ENCODE results near the gene IRF5.
"Not testable (repeated sequence)": the region's sequence is repeated elsewhere in the genome, so short reads cannot be mapped to it uniquely, and the experiment has no call there.

The IRF5 gene

GRCh38 chr7:128940494-128941322 lies 3.0 kb downstream of the IRF5 start:
- no peak for DNase-seq

DNA sequence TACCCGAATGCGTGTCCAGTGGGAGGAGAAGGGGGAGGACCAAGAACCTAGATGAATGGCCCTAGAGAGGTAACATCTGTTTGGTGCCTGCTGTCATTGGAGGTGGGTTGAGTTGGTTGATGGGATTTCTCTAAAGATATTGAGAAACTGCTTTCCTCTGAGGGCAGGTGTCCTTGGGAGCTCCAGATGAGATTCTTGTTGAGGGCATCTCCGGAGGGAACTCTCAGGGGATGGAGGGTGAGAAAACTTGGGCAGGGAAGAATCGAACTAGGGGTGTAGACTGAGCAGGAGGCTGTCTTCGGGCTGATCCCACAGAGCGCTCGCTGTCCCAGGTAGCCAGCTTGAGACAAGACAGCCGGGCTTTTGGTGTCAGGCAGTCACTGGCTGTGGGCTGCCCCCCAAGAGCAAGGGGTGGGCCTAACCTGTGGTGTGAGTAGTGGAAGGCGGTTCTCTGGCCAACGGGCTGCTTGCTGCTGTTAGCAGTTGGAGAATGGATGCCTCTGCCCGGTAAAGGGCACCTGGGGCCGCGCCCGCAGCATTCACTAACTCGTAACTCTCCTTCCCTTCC lies 3.7 kb downstream of the IRF5 start:
- no peak for DNase-seq

GRCh38 chr7:128941946-128942526 lies 4.3 kb downstream of the IRF5 start:
- no peak for DNase-seq

DNA sequence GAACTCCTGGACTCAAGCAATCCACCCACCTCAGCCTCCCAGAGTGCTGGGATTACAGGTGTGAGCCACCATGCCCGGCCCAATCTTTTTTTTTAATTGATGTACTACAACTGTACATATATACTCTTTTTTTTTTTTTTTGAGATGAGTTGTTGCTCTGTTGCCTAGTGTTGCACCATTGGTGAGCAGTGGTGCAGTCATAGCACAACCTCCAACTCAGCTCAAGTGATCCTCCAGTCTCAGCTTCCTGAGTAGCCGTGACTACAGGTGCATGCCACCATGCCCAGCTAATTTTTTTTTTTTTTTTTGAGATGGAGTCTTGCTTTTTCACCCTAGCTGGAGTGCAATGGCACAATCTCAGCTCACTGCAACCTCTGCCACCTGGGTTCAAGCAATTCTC lies 5.5 kb downstream of the IRF5 start:
- not testable (repeated sequence) for DNase-seq

DNA sequence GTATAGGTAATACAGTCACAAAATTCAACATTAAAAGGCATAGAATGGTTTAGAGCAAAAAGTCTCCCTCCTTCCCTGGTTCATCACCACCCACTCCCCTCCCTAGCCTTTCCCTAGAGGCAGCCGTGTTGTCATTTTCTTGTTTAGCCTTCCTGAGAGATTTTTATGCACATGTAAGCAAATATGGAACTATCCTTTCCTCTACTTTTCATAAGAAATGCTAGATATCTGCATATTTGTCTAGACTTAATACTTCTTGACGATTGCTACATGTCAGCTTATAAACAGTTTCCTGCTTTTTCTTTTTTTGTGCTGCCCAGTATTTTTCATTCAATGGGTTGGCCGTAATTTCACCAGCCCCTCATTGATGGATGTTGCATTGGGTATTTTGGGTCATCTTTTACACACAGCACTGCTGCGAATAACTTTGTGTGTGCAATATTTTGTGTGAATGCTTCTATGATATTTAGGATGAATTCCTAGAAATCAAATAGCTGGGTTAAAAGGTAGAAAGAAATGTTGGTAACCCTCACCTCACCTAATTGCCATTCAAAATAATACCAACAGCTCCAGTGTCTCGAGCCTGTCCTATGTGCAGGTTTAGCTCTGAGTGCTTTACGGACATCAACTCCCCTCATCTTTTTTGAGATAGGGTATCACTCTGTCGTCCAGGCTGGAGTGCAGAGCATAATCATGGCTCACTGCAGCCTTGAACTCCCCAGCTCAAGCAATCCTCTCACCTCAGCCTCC lies 6.9 kb downstream of the IRF5 start:
- no peak for DNase-seq

GRCh38 chr7:128945668-128946366 lies 8.1 kb downstream of the IRF5 start:
- DNase-seq = no peak

DNA sequence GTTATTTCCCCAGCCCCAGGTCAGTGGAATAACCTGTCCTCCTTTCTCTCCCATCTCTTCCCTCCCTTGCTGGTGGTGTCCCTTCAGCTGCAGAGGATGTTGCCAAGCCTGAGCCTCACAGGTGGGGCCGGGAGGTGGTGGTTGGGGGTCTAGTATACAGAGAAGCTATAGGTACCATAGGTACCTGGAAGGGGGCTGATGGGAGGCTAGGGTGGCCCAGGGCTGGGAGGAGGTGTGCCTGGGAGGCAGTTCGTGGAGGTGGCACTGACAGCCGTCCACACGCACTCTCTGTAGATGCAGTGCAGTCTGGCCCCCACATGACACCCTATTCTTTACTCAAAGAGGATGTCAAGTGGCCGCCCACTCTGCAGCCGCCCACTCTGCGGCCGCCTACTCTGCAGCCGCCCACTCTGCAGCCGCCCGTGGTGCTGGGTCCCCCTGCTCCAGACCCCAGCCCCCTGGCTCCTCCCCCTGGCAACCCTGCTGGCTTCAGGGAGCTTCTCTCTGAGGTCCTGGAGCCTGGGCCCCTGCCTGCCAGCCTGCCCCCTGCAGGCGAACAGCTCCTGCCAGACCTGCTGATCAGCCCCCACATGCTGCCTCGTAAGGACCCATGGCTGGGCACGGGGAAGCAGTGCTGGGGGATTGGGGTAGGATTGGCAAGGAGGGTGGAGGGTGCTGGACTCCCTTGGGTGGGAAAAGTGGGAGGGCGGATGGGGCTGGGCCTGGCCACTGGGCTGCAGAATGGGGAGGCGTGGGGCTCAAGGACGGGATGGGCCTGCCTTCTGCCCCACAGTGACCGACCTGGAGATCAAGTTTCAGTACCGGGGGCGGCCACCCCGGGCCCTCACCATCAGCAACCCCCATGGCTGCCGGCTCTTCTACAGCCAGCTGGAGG lies 9.5 kb downstream of the IRF5 start:
- DNase-seq = no peak

GRCh38 chr7:128947854-128948253 lies 10.1 kb downstream of the IRF5 start:
- no peak for DNase-seq

GRCh38 chr7:128948312-128948973 lies 10.7 kb downstream of the IRF5 start:
- no peak for DNase-seq

DNA sequence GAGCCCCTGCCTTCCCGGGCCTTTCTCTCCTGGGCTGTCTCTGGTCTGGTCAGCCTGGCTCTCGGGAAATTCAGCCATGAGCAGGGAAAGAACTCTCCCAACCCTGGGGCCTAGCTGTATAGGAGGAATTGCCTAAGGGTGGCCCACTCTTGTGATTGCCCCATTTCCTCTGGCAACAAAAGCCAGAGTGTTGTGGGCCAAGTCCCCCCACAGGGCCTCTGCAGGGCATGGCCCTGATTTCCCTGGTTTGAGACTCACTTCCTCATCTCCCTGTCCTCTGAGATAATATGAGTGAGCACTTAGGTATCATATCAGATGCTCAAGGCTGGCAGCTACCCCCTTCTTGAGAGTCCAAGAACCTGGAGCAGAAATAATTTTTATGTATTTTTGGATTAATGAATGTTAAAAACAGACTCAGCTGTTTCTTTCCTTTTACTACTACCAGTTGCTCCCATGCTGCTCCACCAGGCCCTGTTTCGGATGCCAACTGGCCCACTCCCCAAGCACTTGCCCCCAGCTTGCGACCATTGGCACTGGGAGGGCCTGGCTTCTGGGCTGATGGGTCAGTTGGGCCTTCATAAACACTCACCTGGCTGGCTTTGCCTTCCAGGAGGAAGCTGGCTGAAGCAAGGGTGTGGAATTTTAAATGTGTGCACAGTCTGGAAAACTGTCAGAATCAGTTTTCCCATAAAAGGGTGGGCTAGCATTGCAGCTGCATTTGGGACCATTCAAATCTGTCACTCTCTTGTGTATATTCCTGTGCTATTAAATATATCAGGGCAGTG lies 11.4 kb downstream of the IRF5 start:
- DNase-seq = no peak

DNA sequence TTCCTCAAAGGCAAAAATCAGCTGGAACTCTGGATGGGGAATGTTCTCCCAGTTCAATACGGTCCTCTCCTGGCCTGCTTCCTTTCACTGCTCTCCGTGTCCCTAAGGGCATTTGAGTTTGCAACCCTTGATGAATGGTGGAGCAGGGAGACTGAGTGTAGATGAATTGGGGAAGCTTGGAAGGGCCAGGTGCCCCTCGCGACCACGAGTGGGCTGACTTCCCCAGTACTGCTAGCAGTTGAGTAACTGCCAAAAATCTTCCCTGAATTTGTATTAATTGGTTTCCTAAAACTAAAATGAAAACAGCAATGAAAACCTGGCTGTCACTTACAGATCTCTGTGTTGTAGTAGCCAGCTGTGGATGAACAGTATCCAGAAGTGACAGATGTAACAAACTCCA lies 13.6 kb downstream of the IRF5 start:
- DNase-seq = no peak

GRCh38 chr7:128954150-128954549 lies 16.4 kb downstream of the IRF5 start:
- no peak for DNase-seq

DNA sequence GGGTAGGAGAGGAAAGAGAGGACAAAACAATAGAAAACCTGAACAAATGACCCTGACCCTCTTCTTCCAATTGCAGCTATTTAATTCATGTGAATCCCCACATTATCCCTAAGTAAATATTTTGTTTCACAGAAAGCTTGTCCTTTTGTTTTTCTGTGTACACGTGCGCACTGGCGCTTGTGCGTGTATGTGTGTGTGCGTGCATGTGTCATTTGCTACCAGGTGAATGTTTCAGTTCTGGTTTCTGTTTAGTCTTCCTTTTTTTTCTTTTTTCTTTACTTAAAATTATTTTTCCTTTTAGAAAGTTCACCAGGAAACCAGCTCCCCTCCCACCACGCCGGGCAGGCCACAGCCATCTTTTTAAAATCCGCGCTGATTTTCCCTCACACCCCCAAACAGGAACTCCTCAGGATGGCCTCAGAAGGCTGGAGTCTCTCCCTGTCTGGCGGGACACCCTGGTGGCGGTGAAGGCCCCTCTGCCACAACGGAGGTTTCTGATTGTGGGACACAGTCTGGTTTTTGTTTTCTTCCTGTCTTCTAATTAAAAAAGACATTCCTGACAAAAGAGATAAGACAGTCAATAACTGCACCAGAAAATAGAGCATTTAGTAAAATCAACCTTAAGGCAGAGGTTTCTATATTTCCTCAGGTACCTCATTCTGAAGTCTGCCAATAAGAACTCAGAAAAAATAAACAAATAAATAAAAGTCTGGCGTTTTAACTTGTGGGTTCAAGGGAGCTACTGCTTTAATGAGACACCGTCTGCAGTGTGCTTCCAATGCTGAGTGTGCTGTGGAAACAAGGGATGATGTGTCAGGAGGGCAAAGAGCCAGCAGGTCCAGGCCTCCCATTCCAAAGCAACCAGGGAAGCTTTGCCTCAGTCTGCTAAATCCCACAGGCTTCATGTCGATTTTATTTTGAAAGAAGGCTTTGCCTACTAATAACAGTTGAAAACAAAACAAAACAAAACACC lies 17.4 kb downstream of the IRF5 start:
- no peak for DNase-seq

DNA sequence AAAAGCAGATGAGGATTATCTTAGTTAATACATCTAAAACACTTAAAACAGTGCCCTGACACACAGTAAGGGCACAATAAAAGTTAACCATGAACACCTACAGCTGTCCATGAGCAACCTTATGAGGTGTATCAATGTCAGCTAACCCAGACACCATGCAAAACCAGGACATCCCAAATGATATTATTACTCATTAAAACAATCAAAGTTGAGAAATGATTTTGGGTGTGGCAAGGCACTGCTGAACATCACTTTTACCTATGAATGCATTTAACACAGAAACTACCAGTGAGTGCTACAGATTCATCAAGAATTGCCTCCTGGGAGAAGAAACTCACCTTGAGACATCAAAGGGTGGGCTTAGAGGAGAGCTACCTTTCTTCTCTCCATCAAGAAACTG lies 18.3 kb downstream of the IRF5 start:
- no peak for DNase-seq

- DNase-seq = no peak
These were observed 21.6 kb downstream of the IRF5 start for GRCh38 chr7:128959296-128959695.

DNA sequence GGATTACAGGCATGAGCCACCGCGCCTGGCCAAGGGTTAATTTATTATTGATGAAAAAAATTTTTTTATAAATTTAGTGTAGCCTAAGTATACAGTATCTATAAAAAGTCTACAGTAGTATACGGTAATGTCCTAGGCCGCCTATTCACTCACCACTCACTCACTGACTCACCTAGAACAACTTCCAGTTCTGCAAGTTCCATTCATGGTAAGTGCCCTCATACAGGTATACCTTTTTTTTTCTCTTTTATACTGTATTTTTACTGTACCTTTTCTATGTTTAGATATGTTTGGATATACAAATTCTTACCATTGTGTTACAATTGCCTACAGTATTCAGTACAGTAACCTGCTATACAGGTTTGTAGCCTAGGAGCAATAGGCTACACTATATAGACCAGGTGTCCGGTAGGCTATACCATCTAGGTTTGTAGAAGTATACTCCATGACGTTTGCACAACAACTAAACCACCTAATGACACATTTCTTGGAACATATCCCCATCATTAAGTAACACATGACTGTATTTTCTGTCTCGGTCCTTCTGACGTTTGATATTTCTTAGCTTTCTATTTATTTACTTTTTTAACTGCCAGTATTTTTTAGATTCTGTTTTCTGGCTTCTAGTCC lies 23.4 kb downstream of the IRF5 start:
- no peak for DNase-seq

DNA sequence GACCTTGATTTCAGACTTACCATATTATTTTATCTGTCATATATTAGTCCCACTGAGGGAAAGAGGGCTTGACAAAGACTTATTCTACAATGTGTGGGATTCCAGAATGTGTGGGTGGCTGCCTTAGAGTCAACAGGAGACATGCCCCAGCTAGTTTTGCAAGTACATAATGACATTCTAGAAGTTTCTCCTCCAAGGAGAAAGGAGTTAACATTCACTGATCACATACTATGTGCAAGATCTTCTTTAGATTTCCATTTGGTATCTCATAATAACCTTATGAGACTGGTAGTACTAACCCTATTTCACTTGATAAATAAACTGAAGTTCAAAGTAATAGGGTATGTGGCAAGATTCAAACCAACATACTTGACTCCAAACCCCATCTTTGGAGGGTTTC lies 25.2 kb downstream of the IRF5 start:
- DNase-seq = no peak

DNA sequence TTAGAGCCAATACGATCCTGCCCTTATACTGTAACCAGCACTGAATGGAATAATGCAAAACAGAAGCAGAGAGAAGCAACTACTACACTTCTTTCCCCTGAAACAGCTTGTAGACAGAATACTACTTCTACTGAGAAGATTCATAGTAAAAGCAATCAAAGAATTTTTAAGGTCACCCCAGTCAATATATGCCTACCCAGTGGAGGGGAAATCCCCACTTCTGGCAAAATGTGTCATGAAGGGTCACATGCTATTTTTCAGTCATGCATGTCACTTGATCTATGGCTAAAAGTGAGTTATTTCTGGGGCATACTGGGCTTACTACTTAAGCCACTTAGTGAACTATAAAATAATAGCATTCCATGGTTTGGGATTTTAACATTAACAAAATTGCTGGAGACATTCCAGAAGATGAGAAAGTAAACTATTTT lies 25.6 kb downstream of the IRF5 start:
- no peak for DNase-seq

DNA sequence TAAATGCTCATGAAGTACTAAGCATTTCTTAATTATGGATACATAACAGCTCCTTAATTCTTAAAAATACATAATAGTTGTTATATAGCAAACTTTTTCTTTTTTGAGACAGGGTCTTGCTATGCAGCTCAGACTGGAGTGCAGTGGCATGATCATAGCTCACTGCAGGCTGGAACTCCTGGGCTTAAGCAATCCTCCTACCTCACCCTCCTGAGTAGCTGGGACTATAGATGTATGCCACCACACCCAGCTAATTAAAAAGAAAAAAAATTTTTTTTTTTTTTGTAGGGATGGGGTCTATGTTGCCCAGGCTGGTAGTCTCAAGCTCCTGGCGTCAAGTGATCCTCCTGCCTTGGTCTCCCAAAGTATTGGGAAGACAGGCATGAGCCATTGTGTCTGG lies 30.9 kb downstream of the IRF5 start:
- DNase-seq = no peak
